Neural cell (in vitro differentiated cells): ENCODE data around the gene EPHA8.

Experiments used
- EZH2 ChIP-seq: fragments of 200-600, 300-800 bp; shearing (Covaris generic), sonication (generic); IDR thresholded peaks from 2 replicates; pipeline ENCODE4 v1.6.1; 2014; ENCODE audit warnings: antibody characterized with exemption, low read length, borderline replicate concordance, mild to moderate bottlenecking; ENCODE audit not compliant: insufficient read depth, poor library complexity, severe bottlenecking
- POLR2AphosphoS5 ChIP-seq: IDR thresholded peaks from 2 replicates; pipeline ENCODE4 v1.6.1; 2012
- SMC3 ChIP-seq: fragments of 450-650 bp; conservative IDR thresholded peaks from 2 replicates; pipeline ENCODE4 v1.6.1; 2014; ENCODE audit warnings: antibody characterized with exemption, mild to moderate bottlenecking, moderate library complexity; ENCODE audit not compliant: poor library complexity
- TF ChIP-seq, protein P1 (sequence below): fragments of 450-650 bp; IDR thresholded peaks from 2 replicates; pipeline ENCODE4 v1.5.1; 2014; ENCODE audit warnings: antibody characterized with exemption, mild to moderate bottlenecking, moderate library complexity; ENCODE audit not compliant: poor library complexity, severe bottlenecking
- TF ChIP-seq, protein P2 (sequence below): IDR thresholded peaks from 2 replicates; pipeline ENCODE4 v1.6.1; 2012; ENCODE audit warnings: borderline replicate concordance

DNA sequence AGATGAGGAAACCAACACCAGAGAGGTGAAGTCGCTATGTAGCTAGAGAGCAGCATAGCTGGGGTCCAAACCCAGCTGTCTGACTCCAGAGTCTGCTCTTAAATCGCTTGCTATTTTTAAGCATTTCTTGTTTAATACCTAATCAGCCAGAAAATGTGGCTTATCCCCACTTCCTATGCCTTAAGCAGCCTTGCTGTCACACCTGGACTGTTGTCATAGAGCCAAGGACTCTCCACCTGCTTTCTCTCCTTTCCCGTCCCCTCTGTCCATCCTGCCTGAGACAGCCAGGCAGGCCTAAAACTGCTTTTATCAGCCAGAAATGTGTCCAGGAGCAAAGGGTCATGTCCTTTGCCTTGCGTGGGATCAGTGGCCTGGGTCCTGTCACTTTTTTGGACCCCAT is 28.3 kb upstream of the EPHA8 start:
- TF ChIP-seq, protein P1, sequence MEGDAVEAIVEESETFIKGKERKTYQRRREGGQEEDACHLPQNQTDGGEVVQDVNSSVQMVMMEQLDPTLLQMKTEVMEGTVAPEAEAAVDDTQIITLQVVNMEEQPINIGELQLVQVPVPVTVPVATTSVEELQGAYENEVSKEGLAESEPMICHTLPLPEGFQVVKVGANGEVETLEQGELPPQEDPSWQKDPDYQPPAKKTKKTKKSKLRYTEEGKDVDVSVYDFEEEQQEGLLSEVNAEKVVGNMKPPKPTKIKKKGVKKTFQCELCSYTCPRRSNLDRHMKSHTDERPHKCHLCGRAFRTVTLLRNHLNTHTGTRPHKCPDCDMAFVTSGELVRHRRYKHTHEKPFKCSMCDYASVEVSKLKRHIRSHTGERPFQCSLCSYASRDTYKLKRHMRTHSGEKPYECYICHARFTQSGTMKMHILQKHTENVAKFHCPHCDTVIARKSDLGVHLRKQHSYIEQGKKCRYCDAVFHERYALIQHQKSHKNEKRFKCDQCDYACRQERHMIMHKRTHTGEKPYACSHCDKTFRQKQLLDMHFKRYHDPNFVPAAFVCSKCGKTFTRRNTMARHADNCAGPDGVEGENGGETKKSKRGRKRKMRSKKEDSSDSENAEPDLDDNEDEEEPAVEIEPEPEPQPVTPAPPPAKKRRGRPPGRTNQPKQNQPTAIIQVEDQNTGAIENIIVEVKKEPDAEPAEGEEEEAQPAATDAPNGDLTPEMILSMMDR: no peak
- TF ChIP-seq, protein P2, sequence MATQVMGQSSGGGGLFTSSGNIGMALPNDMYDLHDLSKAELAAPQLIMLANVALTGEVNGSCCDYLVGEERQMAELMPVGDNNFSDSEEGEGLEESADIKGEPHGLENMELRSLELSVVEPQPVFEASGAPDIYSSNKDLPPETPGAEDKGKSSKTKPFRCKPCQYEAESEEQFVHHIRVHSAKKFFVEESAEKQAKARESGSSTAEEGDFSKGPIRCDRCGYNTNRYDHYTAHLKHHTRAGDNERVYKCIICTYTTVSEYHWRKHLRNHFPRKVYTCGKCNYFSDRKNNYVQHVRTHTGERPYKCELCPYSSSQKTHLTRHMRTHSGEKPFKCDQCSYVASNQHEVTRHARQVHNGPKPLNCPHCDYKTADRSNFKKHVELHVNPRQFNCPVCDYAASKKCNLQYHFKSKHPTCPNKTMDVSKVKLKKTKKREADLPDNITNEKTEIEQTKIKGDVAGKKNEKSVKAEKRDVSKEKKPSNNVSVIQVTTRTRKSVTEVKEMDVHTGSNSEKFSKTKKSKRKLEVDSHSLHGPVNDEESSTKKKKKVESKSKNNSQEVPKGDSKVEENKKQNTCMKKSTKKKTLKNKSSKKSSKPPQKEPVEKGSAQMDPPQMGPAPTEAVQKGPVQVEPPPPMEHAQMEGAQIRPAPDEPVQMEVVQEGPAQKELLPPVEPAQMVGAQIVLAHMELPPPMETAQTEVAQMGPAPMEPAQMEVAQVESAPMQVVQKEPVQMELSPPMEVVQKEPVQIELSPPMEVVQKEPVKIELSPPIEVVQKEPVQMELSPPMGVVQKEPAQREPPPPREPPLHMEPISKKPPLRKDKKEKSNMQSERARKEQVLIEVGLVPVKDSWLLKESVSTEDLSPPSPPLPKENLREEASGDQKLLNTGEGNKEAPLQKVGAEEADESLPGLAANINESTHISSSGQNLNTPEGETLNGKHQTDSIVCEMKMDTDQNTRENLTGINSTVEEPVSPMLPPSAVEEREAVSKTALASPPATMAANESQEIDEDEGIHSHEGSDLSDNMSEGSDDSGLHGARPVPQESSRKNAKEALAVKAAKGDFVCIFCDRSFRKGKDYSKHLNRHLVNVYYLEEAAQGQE: no peak
- TF ChIP-seq POLR2AphosphoS5: no peak
- TF ChIP-seq EZH2: no peak
- TF ChIP-seq SMC3: no peak
